HL-60 (cell line): ENCODE measurements around the gene FGF14.

Experiments
- DNase-seq, 2 experiments: peaks; one replicate each; pipeline ENCODE4 v3.0.0-alpha.2; 2010 to 2020; ENCODE audit warnings: low read depth in 1 of 2, low spot score in 1 of 2
- H3K27ac ChIP-seq: fragments of 250-450 bp; sonication (Bioruptor Pico); replicated peaks from 2 replicates; pipeline ENCODE4 v1.5.1; 2020; ENCODE audit warnings: mild to moderate bottlenecking, moderate library complexity
- H3K27me3 ChIP-seq: fragments of 250-450 bp; sonication (Bioruptor Pico); 2 replicates; pipeline ENCODE4 v1.5.1; 2021; ENCODE audit warnings: mild to moderate bottlenecking, moderate library complexity; ENCODE audit not compliant: insufficient read depth, poor library complexity, severe bottlenecking
- H3K4me3 ChIP-seq: replicated peaks from 2 replicates; pipeline ENCODE4 v1.5.1; 2011; ENCODE audit warnings: mild to moderate bottlenecking, control low read depth, low read length; ENCODE audit not compliant: insufficient read depth
- CTCF ChIP-seq: IDR thresholded peaks from one replicate; pipeline ENCODE4 v1.5.1; 2011; ENCODE audit warnings: low read length, control low read depth, inconsistent platforms; ENCODE audit not compliant: insufficient read depth
- GABPA ChIP-seq: IDR thresholded peaks from 2 replicates; pipeline ENCODE4 v1.6.1; 2012; ENCODE audit warnings: low read depth
- POLR2AphosphoS5 ChIP-seq: IDR thresholded peaks from 2 replicates; pipeline ENCODE4 v1.6.1; 2012; ENCODE audit warnings: low read depth
- SPI1 ChIP-seq: IDR thresholded peaks from 2 replicates; pipeline ENCODE4 v1.6.1; 2012; ENCODE audit warnings: low read depth, mild to moderate bottlenecking, borderline replicate concordance
- TF ChIP-seq, protein P1 (sequence below): IDR thresholded peaks from 2 replicates; pipeline ENCODE4 v1.6.1; 2012; ENCODE audit warnings: low read depth; ENCODE audit not compliant: insufficient replicate concordance

Gene FGF14

GRCh38 chr13:101946401-101946800 lies 455.4 kb downstream of the FGF14 start:
- Histone ChIP-seq H3K4me3 (no peak overlapping the region), H3K27ac (no peak overlapping the region), H3K27me3 (no peaks in the 10 kb centered on the region)
- TF ChIP-seq SPI1 (no peak), POLR2AphosphoS5 (no peak), GABPA (no peak), CTCF (no peak)
- TF ChIP-seq, protein P1, sequence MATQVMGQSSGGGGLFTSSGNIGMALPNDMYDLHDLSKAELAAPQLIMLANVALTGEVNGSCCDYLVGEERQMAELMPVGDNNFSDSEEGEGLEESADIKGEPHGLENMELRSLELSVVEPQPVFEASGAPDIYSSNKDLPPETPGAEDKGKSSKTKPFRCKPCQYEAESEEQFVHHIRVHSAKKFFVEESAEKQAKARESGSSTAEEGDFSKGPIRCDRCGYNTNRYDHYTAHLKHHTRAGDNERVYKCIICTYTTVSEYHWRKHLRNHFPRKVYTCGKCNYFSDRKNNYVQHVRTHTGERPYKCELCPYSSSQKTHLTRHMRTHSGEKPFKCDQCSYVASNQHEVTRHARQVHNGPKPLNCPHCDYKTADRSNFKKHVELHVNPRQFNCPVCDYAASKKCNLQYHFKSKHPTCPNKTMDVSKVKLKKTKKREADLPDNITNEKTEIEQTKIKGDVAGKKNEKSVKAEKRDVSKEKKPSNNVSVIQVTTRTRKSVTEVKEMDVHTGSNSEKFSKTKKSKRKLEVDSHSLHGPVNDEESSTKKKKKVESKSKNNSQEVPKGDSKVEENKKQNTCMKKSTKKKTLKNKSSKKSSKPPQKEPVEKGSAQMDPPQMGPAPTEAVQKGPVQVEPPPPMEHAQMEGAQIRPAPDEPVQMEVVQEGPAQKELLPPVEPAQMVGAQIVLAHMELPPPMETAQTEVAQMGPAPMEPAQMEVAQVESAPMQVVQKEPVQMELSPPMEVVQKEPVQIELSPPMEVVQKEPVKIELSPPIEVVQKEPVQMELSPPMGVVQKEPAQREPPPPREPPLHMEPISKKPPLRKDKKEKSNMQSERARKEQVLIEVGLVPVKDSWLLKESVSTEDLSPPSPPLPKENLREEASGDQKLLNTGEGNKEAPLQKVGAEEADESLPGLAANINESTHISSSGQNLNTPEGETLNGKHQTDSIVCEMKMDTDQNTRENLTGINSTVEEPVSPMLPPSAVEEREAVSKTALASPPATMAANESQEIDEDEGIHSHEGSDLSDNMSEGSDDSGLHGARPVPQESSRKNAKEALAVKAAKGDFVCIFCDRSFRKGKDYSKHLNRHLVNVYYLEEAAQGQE, result no peak
- no peak for DNase-seq

DNA sequence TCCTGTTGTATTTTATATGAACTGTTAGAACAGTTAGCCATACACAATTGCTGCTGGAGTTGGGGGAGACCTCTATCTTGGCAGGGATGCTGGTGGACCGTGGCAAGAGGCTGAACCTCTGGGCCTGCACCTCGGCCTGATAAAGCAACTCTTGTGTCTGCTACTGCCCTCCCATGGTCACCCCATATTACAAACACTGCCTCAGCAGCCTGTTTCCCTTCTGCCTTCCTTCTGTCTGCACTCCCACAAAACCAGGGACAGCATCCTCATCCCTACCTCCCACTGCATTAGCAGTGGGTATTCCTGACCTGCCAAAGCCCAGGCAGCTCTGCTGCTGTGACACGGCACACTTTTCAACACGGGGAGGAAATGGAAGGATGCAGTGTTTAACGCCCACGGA lies 456.4 kb downstream of the FGF14 start:
- no peak overlapping the region for H3K27ac ChIP-seq
- H3K4me3 ChIP-seq, result no peak overlapping the region
- TF ChIP-seq CTCF, result no peak
- TF ChIP-seq SPI1, result no peak
- TF ChIP-seq POLR2AphosphoS5, result no peak
- H3K27me3 ChIP-seq, result peaks cover 2% of the 10 kb centered on the region
- DNase-seq, result no peak

DNA sequence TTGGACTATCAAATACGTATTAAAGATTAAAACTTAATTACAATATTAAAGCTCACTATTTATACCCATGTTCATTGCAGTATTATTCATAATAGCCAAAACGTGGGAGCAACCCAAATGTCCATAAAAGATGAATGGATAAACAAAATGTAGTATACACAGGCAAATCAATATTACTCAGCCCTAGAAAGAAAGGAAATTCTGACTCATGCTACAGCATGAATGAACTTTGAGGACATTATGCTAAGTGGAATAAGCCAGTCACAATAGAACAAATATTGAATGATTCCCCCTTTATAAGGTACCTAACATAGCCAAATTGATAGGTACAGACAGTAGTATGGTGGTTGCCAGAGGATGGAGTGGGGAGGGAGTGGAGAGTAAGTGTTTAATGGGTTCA lies 457.3 kb downstream of the FGF14 start:
- H3K27me3 ChIP-seq, result peaks cover 2% of the 10 kb centered on the region
- TF ChIP-seq GABPA (no peak), POLR2AphosphoS5 (no peak), CTCF (no peak), SPI1 (no peak)
- TF ChIP-seq, protein P1, result no peak
- DNase-seq, result no peak
- H3K27ac ChIP-seq, result no peak overlapping the region
- H3K4me3 ChIP-seq, result no peak overlapping the region

DNA sequence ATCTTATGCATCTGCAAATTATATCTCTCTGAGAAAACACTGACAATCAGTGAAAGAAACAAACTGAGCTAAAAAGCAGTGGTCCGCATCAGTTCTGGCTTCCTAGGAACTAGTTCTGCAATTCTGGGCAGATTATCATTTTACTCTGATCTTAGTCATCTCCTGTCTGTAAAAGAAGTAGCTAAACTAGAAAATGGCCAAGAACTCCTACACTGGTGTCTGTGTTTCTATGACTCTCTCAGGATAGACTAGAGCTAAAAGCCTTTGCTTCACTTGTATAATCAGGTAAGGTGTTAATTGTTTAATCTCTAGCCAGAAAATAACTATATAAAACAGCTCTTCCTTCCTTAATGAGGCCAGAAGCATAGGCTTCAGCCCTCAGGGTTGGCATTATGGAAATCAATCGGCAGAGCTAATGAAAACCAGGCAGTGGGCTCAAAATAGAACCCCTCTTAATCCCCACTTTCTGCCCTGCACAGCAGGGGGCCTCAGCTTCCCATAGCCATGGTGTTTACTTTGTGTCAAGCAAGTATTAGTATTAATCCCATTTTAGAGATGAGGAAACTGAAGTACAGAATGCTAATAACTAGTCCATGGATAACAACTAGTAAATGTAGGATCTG lies 459.2 kb downstream of the FGF14 start:
- DNase-seq, result no peak
- TF ChIP-seq SPI1 (no peak), CTCF (no peak), POLR2AphosphoS5 (no peak), GABPA (no peak)
- TF ChIP-seq, protein P1, result no peak
- H3K4me3 ChIP-seq, result no peak overlapping the region
- H3K27ac ChIP-seq, result no peak overlapping the region
- H3K27me3 ChIP-seq, result peaks cover 2% of the 10 kb centered on the region
